ENCODE measurements around the gene CLK2.
"Not testable (repeated sequence)": the region's sequence is repeated elsewhere in the genome, so short reads cannot be mapped to it uniquely, and the experiment has no call there.

DNA sequence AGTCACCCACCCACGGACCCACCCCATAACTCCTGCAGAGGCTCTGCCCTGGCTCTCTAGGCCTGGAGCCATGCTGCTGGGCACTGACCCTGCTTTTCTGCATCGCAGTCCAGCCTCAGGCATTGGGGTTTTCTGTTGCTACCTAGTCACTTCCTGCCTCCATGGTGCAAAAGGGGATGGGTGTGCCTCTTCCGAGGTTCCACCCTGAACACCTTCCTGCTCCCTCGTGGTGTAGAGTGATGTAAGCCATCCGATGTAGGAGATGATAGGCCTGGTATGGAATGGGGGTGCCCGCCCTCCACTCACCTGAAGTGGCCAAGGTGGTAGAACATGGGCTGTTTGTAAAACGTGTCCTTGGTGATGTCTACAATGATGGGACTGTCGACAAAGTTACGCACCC lies 37.9 kb downstream of the CLK2 start:
- not testable (repeated sequence) for TF ChIP-seq POLR2A (IDR thresholded peaks at IDR 0.05; ENCODE audit: insufficient read depth in 1 of 2, low read depth in 2 of 2, low read length in 2 of 2); MAX (IDR thresholded peaks at IDR 0.05); LCORL (IDR thresholded peaks at IDR 0.05); LCORL (CRISPR knock-in tag; IDR thresholded peaks at IDR 0.05); MBD4 (IDR thresholded peaks at IDR 0.05; ENCODE audit: borderline replicate concordance, low read length); CHD4 (IDR thresholded peaks at IDR 0.05; ENCODE audit: borderline replicate concordance, low read length); ZBTB33 (CRISPR knock-in tag; IDR thresholded peaks at IDR 0.05); ZFP37 (CRISPR knock-in tag; IDR thresholded peaks at IDR 0.05; ENCODE audit: borderline replicate concordance); TAF1 (CRISPR knock-in tag; IDR thresholded peaks at IDR 0.05)

Measured in HepG2 (cell line).